ENCODE measurements around the gene PPP1R14C.

DNA sequence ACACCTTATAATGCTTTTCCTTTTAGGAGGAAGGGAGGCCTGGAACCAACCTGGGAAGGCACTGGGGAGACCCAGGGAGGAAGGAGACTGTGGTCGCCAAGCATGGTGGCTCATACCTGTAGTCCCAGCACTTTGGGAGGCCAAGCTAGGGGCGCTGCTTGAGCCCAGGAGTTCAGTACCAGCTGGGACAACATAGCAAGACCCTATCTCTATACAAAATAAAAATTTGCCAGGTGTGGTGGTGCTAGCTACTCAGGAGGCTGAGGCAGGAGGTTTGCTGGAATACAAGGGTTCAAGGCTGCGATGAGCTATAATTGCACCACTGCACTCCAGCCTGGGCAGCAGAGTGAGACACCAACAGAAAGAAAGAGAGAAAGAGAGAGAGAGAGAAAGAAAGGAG lies 36.2 kb downstream of the PPP1R14C start:
- TF ChIP-seq CTCF (IDR thresholded peaks at IDR 0.05; ENCODE audit: poor library complexity) (no peak), EZH2 (IDR thresholded peaks at IDR 0.05; ENCODE audit: borderline replicate concordance) (no peak)
